Rectal smooth muscle tissue (tissue), 1 donor: ENCODE results near the gene MGA.

Experiments
- H3K27ac ChIP-seq: one replicate; pipeline ENCODE4 v1.7.0; 2013; ENCODE audit warnings: low read depth, low read length, inconsistent platforms
- H3K27me3 ChIP-seq: one replicate; pipeline ENCODE4 v1.7.0; 2013; ENCODE audit warnings: low read length; ENCODE audit not compliant: control insufficient read depth, insufficient read depth
- H3K36me3 ChIP-seq: one replicate; pipeline ENCODE4 v1.7.0; 2013; ENCODE audit warnings: low read length; ENCODE audit not compliant: control insufficient read depth, insufficient read depth
- H3K4me1 ChIP-seq: one replicate; pipeline ENCODE4 v1.7.0; 2013; ENCODE audit warnings: low read length; ENCODE audit not compliant: control insufficient read depth, insufficient read depth
- H3K4me3 ChIP-seq: one replicate; pipeline ENCODE4 v1.7.0; 2013; ENCODE audit warnings: low read length
- H3K9ac ChIP-seq: one replicate; pipeline ENCODE4 v1.7.0; 2013; ENCODE audit warnings: low read length

MGA gene

GRCh38 chr15:41794081-41794480, 133.9 kb downstream of the MGA start:
- H3K4me1 ChIP-seq, result peaks cover 28% of the 10 kb centered on the region
- H3K27me3 ChIP-seq, result no peaks in the 10 kb centered on the region
- no peak overlapping the region for H3K4me3 ChIP-seq
- no peak overlapping the region for H3K27ac ChIP-seq
- no peaks in the 10 kb centered on the region for H3K36me3 ChIP-seq
- no peak overlapping the region for H3K9ac ChIP-seq

GRCh38 chr15:41795996-41796856, 136.0 kb downstream of the MGA start:
- Histone ChIP-seq H3K27me3 (no peaks in the 10 kb centered on the region), H3K4me3 (peak overlapping the region; percentile 15), H3K27ac (no peak overlapping the region), H3K36me3 (peaks cover 2% of the 10 kb centered on the region), H3K9ac (no peak overlapping the region), H3K4me1 (peaks cover 10% of the 10 kb centered on the region)

GRCh38 chr15:41797201-41797944, 137.2 kb downstream of the MGA start:
- Histone ChIP-seq H3K4me1 (peaks cover 8% of the 10 kb centered on the region), H3K27ac (no peak overlapping the region), H3K27me3 (no peaks in the 10 kb centered on the region), H3K36me3 (peaks cover 2% of the 10 kb centered on the region), H3K4me3 (no peak overlapping the region), H3K9ac (no peak overlapping the region)

GRCh38 chr15:41798607-41799487, 138.6 kb downstream of the MGA start:
- Histone ChIP-seq H3K36me3 (peaks cover 2% of the 10 kb centered on the region), H3K4me3 (no peak overlapping the region), H3K4me1 (peaks cover 8% of the 10 kb centered on the region), H3K9ac (no peak overlapping the region), H3K27ac (no peak overlapping the region), H3K27me3 (no peaks in the 10 kb centered on the region)

- Histone ChIP-seq H3K4me3 (no peak overlapping the region), H3K27ac (no peak overlapping the region), H3K27me3 (no peaks in the 10 kb centered on the region), H3K36me3 (peaks cover 2% of the 10 kb centered on the region), H3K4me1 (peaks cover 13% of the 10 kb centered on the region), H3K9ac (no peak overlapping the region)
These were observed 139.2 kb downstream of the MGA start for GRCh38 chr15:41799488-41799805.

- H3K36me3 ChIP-seq, result peaks cover 2% of the 10 kb centered on the region
- H3K9ac ChIP-seq, result no peak overlapping the region
- no peak overlapping the region for H3K27ac ChIP-seq
- no peaks in the 10 kb centered on the region for H3K27me3 ChIP-seq
- H3K4me3 ChIP-seq, result no peak overlapping the region
- H3K4me1 ChIP-seq, result peaks cover 25% of the 10 kb centered on the region
These were observed 141.0 kb downstream of the MGA start for GRCh38 chr15:41801185-41801584.

- Histone ChIP-seq H3K27ac (no peak overlapping the region), H3K9ac (no peak overlapping the region), H3K4me1 (peaks cover 21% of the 10 kb centered on the region), H3K36me3 (peaks cover 2% of the 10 kb centered on the region), H3K4me3 (no peak overlapping the region), H3K27me3 (no peaks in the 10 kb centered on the region)
These were observed 141.7 kb downstream of the MGA start for GRCh38 chr15:41801850-41802455.

- Histone ChIP-seq H3K27me3 (no peaks in the 10 kb centered on the region), H3K9ac (no peak overlapping the region), H3K4me1 (peaks cover 21% of the 10 kb centered on the region), H3K4me3 (no peak overlapping the region), H3K36me3 (peaks cover 2% of the 10 kb centered on the region), H3K27ac (peak overlapping the region; percentile 76)
These were observed 144.2 kb downstream of the MGA start for GRCh38 chr15:41804361-41804760.

GRCh38 chr15:41804916-41805666, 144.9 kb downstream of the MGA start:
- Histone ChIP-seq H3K4me3 (no peak overlapping the region), H3K9ac (no peak overlapping the region), H3K36me3 (no peaks in the 10 kb centered on the region), H3K27ac (peak overlapping the region; percentile 78), H3K27me3 (no peaks in the 10 kb centered on the region), H3K4me1 (peaks cover 21% of the 10 kb centered on the region)

- H3K4me3 ChIP-seq, result no peak overlapping the region
- H3K27ac ChIP-seq, result peak overlapping the region; percentile 78
- H3K9ac ChIP-seq, result no peak overlapping the region
- no peaks in the 10 kb centered on the region for H3K36me3 ChIP-seq
- peaks cover 21% of the 10 kb centered on the region for H3K4me1 ChIP-seq
- H3K27me3 ChIP-seq, result no peaks in the 10 kb centered on the region
These were observed 145.5 kb downstream of the MGA start for GRCh38 chr15:41805711-41806110.

GRCh38 chr15:41806291-41807181, 146.3 kb downstream of the MGA start:
- Histone ChIP-seq H3K27me3 (no peaks in the 10 kb centered on the region), H3K4me1 (peaks cover 21% of the 10 kb centered on the region), H3K4me3 (no peak overlapping the region), H3K9ac (no peak overlapping the region), H3K27ac (peak overlapping the region; percentile 16), H3K36me3 (no peaks in the 10 kb centered on the region)
